PC-9 (cell line): ENCODE results near the gene ASB8.
A peak's percentile ranks its signal among the peaks of the same experiment; 100 is the strongest.

Experiments
- CTCF ChIP-seq: fragments of 200-600 bp; sonication (generic); conservative IDR thresholded peaks from 2 replicates; pipeline ENCODE4 v1.6.1; 2017; ENCODE audit warnings: mixed run types, antibody characterized with exemption, mild to moderate bottlenecking, moderate library complexity
- EZH2 ChIP-seq: fragments of 200-600 bp; sonication (generic); IDR thresholded peaks from 2 replicates; pipeline ENCODE4 v1.8.0; 2017; ENCODE audit warnings: antibody characterized with exemption, low read depth

DNA sequence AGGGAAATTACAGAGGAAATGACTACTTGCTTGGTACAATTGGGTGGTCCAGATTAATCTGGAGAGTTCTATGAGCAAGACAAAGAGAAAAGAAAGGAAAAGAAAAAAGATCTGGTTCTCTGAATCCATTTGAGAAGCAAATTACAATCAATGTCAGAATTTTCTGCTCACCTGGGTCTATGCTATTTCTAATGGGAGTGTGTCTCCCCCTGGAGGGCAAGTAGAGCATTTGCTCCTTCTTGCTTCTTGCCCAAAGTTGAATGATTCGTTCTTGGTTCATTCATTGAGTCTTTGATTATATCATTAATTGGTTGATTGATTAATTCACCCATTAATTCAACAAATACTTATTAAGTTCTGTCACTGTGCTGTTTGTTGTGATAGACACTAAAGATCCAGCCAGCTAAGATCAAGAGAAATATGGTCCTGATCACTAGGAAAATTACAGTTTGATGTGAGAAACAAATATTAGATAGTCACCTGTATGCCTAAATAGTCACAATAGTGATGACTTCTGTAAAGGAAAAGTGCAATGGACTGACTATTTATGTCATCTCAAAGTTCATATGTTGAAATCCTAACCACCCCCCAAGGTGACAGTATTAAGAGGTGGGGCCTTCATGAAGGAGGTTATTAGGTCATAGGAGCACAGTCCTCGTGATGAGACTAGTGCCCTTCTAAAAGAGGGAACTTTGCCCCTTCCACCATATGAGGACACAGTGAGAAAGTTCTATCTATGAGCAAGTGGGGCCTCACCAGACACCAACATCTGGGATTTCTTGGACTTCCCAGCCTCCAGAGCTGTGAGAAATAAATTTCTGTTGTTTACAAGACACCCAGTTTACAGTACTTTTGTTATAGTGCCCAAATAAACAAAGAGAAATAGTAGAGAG, 8.0 kb upstream of the ASB8 start:
- peak; percentile 91 for TF ChIP-seq CTCF
- no peak for TF ChIP-seq EZH2
